RWPE1 (cell line): Measurements from ENCODE around the gene BMI1.

Experiments used
- CTCF ChIA-PET: fragments of 350-600 bp; sonication (Branson Sonifier 250); formaldehyde crosslinking; extraction: SDS; loops from one replicate; lab custom pipeline; 2021; lab: Yijun Ruan, JAX
- POLR2A ChIA-PET: fragments of 400-600 bp; formaldehyde crosslinking; extraction: SDS; loops from one replicate; lab custom pipeline; 2020; ENCODE audit warnings: antibody characterized with exemption; ENCODE audit not compliant: low non-redundant PET; lab: Yijun Ruan, JAX
- DNase-seq: peaks from one replicate; pipeline ENCODE4 v3.0.0; 2012; ENCODE audit warnings: low spot score
- H3K27ac ChIP-seq: fragments of 450-650 bp; 2 replicates; pipeline ENCODE4 v1.5.1; 2017
- CTCF ChIP-seq: fragments of 450-650 bp; conservative IDR thresholded peaks from 2 replicates; pipeline ENCODE4 v1.5.1; 2017; ENCODE audit warnings: low read depth, mild to moderate bottlenecking

Gene BMI1

GRCh38 chr10:22320591-22321155 lies at the start of gene BMI1:
TSS of gene BMI1 (plus strand) at chr10:22321099. CDS start at chr10:22326450, 5,351 bp downstream.
- ChIA-PET POLR2A (no interaction called here), CTCF (interaction anchor here (0.7 kb wide), 1 partner anchor 1293 kb away, joined by 3 read pairs; no protein-coding TSS in a partner anchor)
- peak within 1 kb of the TSS; percentile 80 for H3K27ac ChIP-seq
- DNase-seq: peak; percentile 80
- no peak for TF ChIP-seq CTCF

DNA sequence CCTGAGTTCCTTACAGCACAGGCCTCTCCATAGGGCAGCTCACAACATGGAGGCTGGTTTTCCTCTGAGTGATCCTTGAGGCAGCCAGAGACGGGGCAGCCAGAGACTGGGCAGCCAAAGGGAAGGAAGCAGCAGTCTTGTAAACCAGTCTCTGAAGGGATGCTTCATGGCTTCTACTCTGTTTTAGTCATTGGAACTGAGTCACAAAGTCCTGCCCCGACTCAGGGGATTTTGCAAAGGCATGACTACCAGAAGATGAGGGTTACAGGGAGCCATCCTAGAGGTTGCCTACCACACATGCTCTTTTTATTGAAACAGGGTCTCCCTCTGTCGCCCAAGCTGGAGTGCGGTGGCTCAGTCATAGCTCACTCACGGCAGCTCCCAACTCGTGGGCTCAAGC lies 49.1 kb upstream of the BMI1 start:
- no peak for TF ChIP-seq CTCF
- ChIA-PET CTCF (no interaction called here), POLR2A (no interaction called here)
- DNase-seq: no peak
- H3K27ac ChIP-seq: no peak overlapping the region

GRCh38 chr10:22278441-22278782 lies 42.5 kb upstream of the BMI1 start:
- no peak overlapping the region for H3K27ac ChIP-seq
- ChIA-PET CTCF (no interaction called here), POLR2A (no interaction called here)
- TF ChIP-seq CTCF: no peak
- no peak for DNase-seq

- H3K27ac ChIP-seq: no peak overlapping the region
- TF ChIP-seq CTCF: no peak
- no peak for DNase-seq
- CTCF ChIA-PET: no interaction called here
- POLR2A ChIA-PET: no interaction called here
Measured at GRCh38 chr10:22280078-22280477, 40.8 kb upstream of the BMI1 start.

- no peak overlapping the region for H3K27ac ChIP-seq
- no peak for TF ChIP-seq CTCF
- ChIA-PET POLR2A (no interaction called here), CTCF (no interaction called here)
- no peak for DNase-seq
Measured at GRCh38 chr10:22285130-22285529, 35.8 kb upstream of the BMI1 start.

DNA sequence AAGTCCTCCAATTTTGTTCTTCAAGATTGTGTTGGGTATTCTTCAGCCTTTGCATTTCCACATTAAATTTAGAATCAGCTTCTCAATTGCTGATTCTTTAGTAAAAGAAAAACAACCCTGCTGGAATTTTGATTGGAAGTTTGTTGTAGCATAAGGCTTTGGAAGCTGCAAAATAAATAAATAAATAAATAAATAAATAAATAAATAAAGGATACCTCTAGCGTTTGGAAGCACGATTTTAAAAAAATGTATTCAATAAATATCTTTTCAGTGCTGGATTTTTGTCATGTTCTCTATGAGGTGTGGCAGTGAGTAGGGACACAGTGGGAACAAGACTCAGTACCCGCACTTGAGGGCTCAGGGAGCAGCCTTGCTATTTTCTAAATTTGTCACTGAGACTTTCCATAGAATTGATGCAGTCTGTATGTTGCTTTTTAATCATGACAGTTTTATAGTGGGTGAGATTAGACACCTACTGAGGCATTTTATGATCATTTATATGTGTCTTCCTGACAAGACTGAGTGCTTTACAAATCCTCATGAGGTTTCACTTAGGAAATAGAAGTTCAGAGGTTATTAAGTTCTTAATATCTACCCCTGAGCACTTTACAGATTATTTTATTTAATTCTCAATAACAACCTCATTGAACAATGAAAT lies 27.0 kb upstream of the BMI1 start:
- CTCF ChIA-PET: no interaction called here
- POLR2A ChIA-PET: no interaction called here

More for the DNA sequence above, 27.0 kb upstream of the BMI1 start:
- no peak for DNase-seq
- H3K27ac ChIP-seq: no peak overlapping the region
- no peak for TF ChIP-seq CTCF
